GM21576 (cell line): ENCODE measurements around the gene SERPINB6.

ENCODE experiments used
- ATAC-seq: cut with Tn5 transposase; IDR thresholded peaks from one replicate; pipeline ENCODE4 v1.9.1; 2021; ENCODE audit warnings: mild to moderate bottlenecking, moderate library complexity; ENCODE audit not compliant: unreplicated experiment

The SERPINB6 gene

GRCh38 chr6:2999618-3000557 lies 28.5 kb upstream of the SERPINB6 start, which contains the start of gene NQO2:
NQO2 (plus strand) TSS chr6:2999894; CDS start chr6:3006553, 6,659 bp downstream.
- peak; percentile 57 for ATAC-seq

GRCh38 chr6:2998998-2999617 lies 27.7 kb upstream of the SERPINB6 start:
- peak; percentile 20 for ATAC-seq

DNA sequence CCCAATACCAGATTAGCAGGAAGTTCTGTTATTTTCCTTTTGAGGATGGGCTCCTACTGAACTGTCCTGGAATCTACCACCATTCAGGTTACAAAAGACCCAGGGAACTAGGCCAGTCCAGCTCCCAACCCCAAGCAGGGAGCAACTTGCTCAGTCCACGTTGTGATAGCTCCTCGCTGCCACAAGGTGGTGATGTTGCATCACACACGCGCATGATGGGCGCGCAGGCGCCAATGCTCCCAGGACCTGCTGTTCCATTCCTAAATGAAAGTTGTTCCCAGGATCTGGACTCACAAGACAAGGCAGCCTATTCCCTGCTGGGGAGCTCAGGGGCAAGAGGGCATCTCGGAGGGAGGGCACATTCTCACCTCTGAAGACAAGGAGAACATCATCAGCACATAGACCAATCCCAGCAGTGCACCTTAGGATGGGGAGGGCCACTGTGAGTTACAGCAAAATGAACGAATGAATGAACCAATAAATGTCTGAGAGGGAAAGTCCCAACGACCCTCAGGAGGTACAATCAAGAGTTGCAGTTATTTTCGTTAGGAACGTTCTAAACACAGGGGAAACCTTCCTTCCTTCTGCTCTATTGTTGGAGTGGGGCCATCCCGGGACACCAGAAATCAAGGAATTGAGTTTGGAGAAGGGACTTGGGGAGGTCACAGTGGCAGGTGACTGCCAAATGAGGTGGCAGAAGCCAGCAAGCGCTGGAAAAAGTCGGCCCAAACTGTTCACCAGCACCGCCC lies 27.1 kb upstream of the SERPINB6 start:
- peak; percentile 41 for ATAC-seq

DNA sequence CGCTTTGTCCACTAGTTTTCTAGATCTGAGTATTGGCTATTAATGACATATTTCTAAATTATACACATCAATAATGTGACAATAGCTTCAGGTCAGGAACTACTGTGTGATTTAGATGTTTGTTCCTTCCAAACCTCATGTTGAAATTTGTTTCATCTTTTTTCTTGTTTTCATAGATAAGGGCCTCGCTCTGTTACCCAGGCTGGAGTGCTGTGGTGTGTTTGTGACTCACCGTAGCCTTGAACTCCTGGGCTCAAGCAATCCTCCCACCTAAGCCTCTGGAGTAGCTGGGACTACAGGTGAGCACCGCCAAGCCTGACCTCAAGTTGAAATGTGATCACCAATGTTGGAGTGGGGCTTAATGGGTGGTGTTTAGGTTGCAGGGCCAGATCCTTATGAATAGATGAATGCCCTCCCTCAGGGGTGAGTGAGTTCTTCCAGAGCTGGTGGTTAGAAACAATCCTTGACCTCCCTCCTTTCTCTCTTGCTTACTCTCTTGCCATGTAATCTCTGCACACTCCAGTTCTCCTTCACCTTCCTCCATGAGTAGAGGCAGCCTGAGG lies 22.5 kb upstream of the SERPINB6 start:
- ATAC-seq, result no peak

DNA sequence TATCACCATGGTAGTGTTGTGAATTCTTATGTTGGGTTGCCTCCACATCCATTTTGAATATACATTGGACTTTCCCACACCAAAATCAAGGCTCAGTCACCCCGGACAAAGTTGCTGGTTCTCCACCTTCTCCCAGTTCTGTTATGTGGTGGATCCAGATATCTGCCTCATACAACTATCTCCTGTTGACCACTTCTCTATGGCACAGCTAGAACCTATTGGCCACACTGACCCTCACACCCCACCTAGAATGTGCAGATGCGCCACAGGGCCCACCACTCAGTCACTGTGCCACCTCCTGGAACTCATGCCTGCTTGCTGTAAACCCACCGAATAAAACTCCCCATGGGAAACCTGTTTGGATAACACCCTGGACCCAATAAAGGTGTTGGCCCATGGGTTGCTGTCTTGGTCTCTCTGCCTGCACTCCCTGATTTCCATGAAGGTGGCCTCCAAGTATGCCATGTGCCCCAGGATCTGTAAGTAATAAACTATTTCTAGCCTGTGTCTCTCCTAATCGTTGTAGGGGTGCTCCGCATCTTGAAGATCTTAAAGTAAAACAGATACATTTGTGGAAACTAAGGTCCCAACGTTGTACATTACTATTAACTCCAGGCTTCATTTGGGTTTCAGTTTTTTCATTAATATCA lies 21.1 kb upstream of the SERPINB6 start:
- ATAC-seq, result no peak

DNA sequence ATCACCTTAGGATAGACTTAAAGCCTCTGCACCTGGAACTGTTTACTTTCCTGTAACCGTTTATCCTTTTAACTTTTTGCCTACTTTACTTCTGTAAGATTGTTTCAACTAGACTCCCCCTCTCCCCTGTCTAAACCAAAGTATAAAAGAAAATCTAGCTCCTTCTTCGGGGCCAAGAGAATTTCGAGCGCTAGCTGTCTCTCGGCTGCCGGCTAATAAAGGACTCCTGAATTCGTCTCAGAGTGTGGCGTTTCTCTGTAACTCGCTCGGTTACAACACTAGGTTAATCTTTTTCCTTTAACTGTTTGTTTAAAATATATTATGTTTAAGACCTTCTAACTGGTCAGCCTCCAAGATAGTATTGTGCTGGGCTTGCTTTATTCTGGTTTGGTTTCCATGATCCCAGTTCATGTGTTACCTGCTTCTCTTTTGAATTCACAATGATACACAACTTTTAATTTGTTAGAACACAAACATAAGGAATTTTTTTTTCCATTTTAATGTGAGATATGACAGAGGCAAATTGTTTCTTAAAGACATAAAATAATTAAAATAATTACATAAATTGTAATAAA lies 19.7 kb upstream of the SERPINB6 start:
- no peak for ATAC-seq

DNA sequence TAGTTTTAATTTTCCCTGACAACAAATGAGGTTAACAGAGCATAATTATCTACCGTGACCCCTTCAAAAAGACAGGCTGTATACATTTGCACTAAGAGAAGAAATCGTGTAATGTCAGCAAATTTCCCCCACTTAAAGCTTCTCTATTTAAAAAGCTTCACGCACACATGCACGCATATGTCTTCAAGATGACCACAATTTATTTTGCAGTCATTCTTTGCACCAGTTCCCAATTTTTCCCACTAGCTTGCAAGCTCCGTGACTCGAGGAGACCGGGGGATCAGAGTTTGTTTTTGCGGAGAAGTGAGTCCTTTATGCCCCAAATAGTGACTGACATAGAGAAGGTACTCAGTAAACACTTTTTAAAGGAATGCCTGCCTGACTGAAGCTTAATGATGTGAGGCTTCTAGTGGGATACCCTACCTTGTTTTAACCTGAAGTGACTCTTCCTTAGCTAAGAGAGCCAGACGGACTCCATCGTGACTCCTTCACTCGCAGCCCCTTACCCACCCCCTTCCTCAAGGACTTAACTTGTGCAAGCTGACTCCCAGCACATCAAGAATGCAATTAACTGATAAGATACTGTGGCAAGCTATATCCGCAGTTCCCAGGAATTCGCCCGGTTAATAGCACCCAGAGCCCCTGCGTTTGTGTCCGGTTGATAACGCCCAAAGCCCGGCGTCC lies 19.0 kb upstream of the SERPINB6 start:
- no peak for ATAC-seq

DNA sequence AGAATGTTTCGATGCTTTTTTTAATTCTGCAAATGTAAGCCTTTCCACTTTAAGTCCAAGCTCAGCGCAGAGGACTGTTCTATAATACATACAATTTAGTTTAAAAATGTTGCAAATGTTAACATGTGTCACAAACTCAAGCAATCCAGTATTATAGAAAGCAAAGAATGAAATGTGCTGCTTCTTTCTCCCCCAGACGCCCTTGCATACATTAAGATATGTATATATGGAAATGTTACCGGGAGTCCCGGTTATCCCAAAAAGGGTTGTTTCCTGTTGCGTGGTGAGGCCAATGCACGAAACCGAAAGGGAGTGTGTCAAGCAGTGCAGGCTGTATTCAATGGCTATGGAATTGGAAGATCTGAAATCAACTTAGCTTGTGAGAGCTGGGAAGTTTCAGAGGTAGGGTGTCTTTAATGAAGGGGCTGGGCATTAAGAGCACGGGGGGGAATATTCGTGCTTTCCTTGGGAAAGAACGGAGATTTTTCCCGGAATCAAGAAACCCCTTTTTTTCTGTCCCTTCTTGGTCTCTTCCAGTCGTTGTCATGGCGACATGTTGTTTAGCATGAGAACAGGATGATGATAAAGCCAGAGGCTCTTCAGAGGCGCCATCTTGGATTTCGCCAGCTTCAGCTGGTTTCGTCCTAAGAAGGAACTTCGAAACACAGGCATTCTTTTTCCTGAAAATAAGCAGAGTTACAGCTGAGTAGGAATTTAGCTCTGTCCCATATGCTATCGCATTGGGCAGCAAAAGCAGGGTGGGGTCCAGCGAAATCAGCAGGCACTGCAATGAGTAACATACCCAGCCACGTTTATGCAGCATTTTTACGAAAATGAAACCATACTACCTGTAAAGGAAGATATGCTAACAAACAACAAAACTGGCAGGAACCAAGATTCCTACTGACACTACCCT lies 18.2 kb upstream of the SERPINB6 start:
- peak; percentile 56 for ATAC-seq

GRCh38 chr6:2988426-2989331 lies 17.3 kb upstream of the SERPINB6 start:
- ATAC-seq, result peak; percentile 70

- ATAC-seq, result no peak
Observed at GRCh38 chr6:2988094-2988425, 16.7 kb upstream of the SERPINB6 start.

GRCh38 chr6:2986722-2987221 lies 15.4 kb upstream of the SERPINB6 start:
- no peak for ATAC-seq

- ATAC-seq, result no peak
Observed at GRCh38 chr6:2984738-2985406, 13.5 kb upstream of the SERPINB6 start.

- ATAC-seq, result no peak
Observed at GRCh38 chr6:2982426-2983117, 11.2 kb upstream of the SERPINB6 start.

DNA sequence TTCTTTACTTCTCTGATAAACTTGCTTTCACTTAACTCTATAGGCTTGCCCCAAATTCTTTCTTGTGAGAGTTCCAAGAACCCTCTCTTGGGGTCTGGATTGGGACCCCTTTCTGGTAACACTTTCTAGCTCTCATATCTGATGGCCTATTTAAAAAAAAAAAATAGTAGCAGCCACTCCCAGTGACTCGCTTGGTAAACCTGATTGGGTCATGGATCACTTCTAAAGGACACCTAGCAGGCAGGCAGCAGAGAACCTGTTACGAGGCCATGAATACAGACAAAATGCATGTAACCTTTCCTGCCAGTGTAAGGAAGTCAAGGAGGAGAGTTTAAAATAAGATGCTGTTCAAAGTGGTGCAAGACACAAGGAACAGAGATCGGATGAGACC lies 9.1 kb upstream of the SERPINB6 start:
- ATAC-seq, result no peak

- no peak for ATAC-seq
Observed at GRCh38 chr6:2979819-2980464, 8.6 kb upstream of the SERPINB6 start.

DNA sequence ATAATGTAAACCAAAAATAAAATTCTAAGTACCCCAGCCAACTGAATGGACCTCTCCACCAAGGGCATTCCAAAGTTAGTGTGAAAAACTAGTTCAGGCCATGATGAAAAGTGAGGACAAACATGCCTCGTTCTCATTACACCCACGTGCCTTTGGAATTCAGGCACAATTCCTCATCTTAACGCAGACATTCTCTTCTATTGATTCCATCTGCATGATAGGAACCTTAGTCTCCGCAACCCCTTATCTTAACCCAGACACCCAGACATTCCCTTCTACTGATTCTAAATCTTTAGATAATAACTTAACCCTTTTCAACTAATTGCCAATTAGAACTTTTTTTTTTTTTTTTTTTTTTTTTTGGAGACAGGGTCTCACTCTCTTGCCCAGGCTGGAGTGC lies 7.6 kb upstream of the SERPINB6 start:
- no peak for ATAC-seq
